ENCODE measurements around the gene OSBPL3.
"Not testable (repeated sequence)": the region's sequence is repeated elsewhere in the genome, so short reads cannot be mapped to it uniquely, and the experiment has no call there.

The OSBPL3 gene

GRCh38 chr7:24794751-24795406 lies 185.1 kb downstream of the OSBPL3 start:
- Mint-ChIP-seq H3K36me3 (peaks cover 64% of the 10 kb centered on the region), H3K27ac (peak overlapping the region; percentile 50), H3K4me1 (peaks cover 21% of the 10 kb centered on the region)
- DNase-seq (ENCODE audit: low spot score in 2 of 2) (peak in 1 of 2 donors; percentile 56), ATAC-seq (peak; percentile 31)
- not testable (repeated sequence) for H3K9me3 Mint-ChIP-seq, H3K4me3 Mint-ChIP-seq

GRCh38 chr7:24793982-24794648 lies 185.9 kb downstream of the OSBPL3 start:
- peak overlapping the region; percentile 50 for H3K27ac Mint-ChIP-seq
- H3K9me3 Mint-ChIP-seq: no peaks in the 10 kb centered on the region
- H3K4me3 Mint-ChIP-seq: no peak overlapping the region
- ATAC-seq (no peak), DNase-seq (ENCODE audit: low spot score in 2 of 2) (peak in 1 of 2 donors; percentile 45)
- peaks cover 21% of the 10 kb centered on the region for H3K4me1 Mint-ChIP-seq
- H3K36me3 Mint-ChIP-seq: peaks cover 56% of the 10 kb centered on the region

GRCh38 chr7:24788961-24789576 lies 190.9 kb downstream of the OSBPL3 start:
- Mint-ChIP-seq H3K4me1 (peaks cover 12% of the 10 kb centered on the region), H3K9me3 (no peaks in the 10 kb centered on the region), H3K36me3 (peaks cover 7% of the 10 kb centered on the region), H3K27ac (no peak overlapping the region), H3K4me3 (no peak overlapping the region)
- ATAC-seq (no peak), DNase-seq (ENCODE audit: low spot score in 2 of 2) (no peak)

GRCh38 chr7:24788075-24788474 lies 191.9 kb downstream of the OSBPL3 start:
- ATAC-seq: no peak
- Mint-ChIP-seq H3K4me3 (no peak overlapping the region), H3K4me1 (peaks cover 8% of the 10 kb centered on the region), H3K9me3 (no peaks in the 10 kb centered on the region), H3K27ac (no peak overlapping the region), H3K36me3 (peaks cover 7% of the 10 kb centered on the region)
- DNase-seq (ENCODE audit: low spot score in 2 of 2): no peak

- DNase-seq (ENCODE audit: low spot score in 2 of 2) (no peak), ATAC-seq (peak; percentile 98)
- Mint-ChIP-seq H3K27ac (peak overlapping the region; percentile 27), H3K36me3 (no peaks in the 10 kb centered on the region), H3K4me1 (peaks cover 8% of the 10 kb centered on the region), H3K9me3 (no peaks in the 10 kb centered on the region), H3K4me3 (no peak overlapping the region)
Observed at GRCh38 chr7:24786941-24787340, 193.0 kb downstream of the OSBPL3 start.

GRCh38 chr7:24786306-24786705 lies 193.7 kb downstream of the OSBPL3 start:
- no peaks in the 10 kb centered on the region for H3K36me3 Mint-ChIP-seq
- H3K4me1 Mint-ChIP-seq: peaks cover 8% of the 10 kb centered on the region
- no peaks in the 10 kb centered on the region for H3K9me3 Mint-ChIP-seq

GRCh38 chr7:24784277-24784676 lies 195.7 kb downstream of the OSBPL3 start:
- H3K27ac Mint-ChIP-seq: no peak overlapping the region
- H3K9me3 Mint-ChIP-seq: no peaks in the 10 kb centered on the region
- no peaks in the 10 kb centered on the region for H3K36me3 Mint-ChIP-seq
- ATAC-seq (no peak), DNase-seq (ENCODE audit: low spot score in 2 of 2) (no peak)
- H3K4me3 Mint-ChIP-seq: no peak overlapping the region
- H3K4me1 Mint-ChIP-seq: peaks cover 8% of the 10 kb centered on the region

More at GRCh38 chr7:24786306-24786705, 193.7 kb downstream of the OSBPL3 start:
- Mint-ChIP-seq H3K27ac (no peak overlapping the region), H3K4me3 (no peak overlapping the region)
- DNase-seq (ENCODE audit: low spot score in 2 of 2) (no peak), ATAC-seq (no peak)

- peaks cover 14% of the 10 kb centered on the region for H3K4me1 Mint-ChIP-seq
- no peak overlapping the region for H3K27ac Mint-ChIP-seq
- H3K9me3 Mint-ChIP-seq: no peaks in the 10 kb centered on the region
- H3K36me3 Mint-ChIP-seq: no peaks in the 10 kb centered on the region
- ATAC-seq: no peak
- no peak overlapping the region for H3K4me3 Mint-ChIP-seq
- no peak for DNase-seq (ENCODE audit: low spot score in 2 of 2)
Observed at GRCh38 chr7:24783698-24784097, 196.3 kb downstream of the OSBPL3 start.

GRCh38 chr7:24781106-24781505 lies 198.9 kb downstream of the OSBPL3 start:
- Mint-ChIP-seq H3K9me3 (no peaks in the 10 kb centered on the region), H3K4me1 (peaks cover 7% of the 10 kb centered on the region), H3K4me3 (no peak overlapping the region), H3K27ac (no peak overlapping the region), H3K36me3 (no peaks in the 10 kb centered on the region)
- no peak for ATAC-seq
- no peak for DNase-seq (ENCODE audit: low spot score in 2 of 2)

GRCh38 chr7:24779283-24779655 lies 200.7 kb downstream of the OSBPL3 start:
- peak overlapping the region; percentile 61 for H3K27ac Mint-ChIP-seq
- no peaks in the 10 kb centered on the region for H3K9me3 Mint-ChIP-seq
- peaks cover 7% of the 10 kb centered on the region for H3K4me1 Mint-ChIP-seq
- H3K4me3 Mint-ChIP-seq: no peak overlapping the region
- ATAC-seq (no peak), DNase-seq (ENCODE audit: low spot score in 2 of 2) (no peak)
- H3K36me3 Mint-ChIP-seq: no peaks in the 10 kb centered on the region

GRCh38 chr7:24778543-24779282 lies 201.3 kb downstream of the OSBPL3 start:
- Mint-ChIP-seq H3K9me3 (no peaks in the 10 kb centered on the region), H3K36me3 (no peaks in the 10 kb centered on the region), H3K4me3 (no peak overlapping the region), H3K27ac (peak overlapping the region; percentile 61), H3K4me1 (peaks cover 7% of the 10 kb centered on the region)
- DNase-seq (ENCODE audit: low spot score in 2 of 2) (no peak), ATAC-seq (peak; percentile 64)

- no peak for ATAC-seq
- Mint-ChIP-seq H3K27ac (no peak overlapping the region), H3K36me3 (no peaks in the 10 kb centered on the region), H3K4me3 (no peak overlapping the region), H3K9me3 (no peaks in the 10 kb centered on the region), H3K4me1 (peaks cover 7% of the 10 kb centered on the region)
- DNase-seq (ENCODE audit: low spot score in 2 of 2): no peak
Observed at GRCh38 chr7:24777806-24778205, 202.2 kb downstream of the OSBPL3 start.

GRCh38 chr7:24773646-24774045 lies 206.3 kb downstream of the OSBPL3 start:
- H3K27ac Mint-ChIP-seq: no peak overlapping the region
- DNase-seq (ENCODE audit: low spot score in 2 of 2): no peak
- no peak overlapping the region for H3K4me3 Mint-ChIP-seq
- no peaks in the 10 kb centered on the region for H3K36me3 Mint-ChIP-seq
- peaks cover under 1% of the 10 kb centered on the region for H3K4me1 Mint-ChIP-seq
- ATAC-seq: no peak
- no peaks in the 10 kb centered on the region for H3K9me3 Mint-ChIP-seq

- ATAC-seq: no peak
- H3K9me3 Mint-ChIP-seq: no peaks in the 10 kb centered on the region
- H3K36me3 Mint-ChIP-seq: no peaks in the 10 kb centered on the region
- no peak overlapping the region for H3K4me3 Mint-ChIP-seq
- H3K4me1 Mint-ChIP-seq: no peaks in the 10 kb centered on the region
- no peak overlapping the region for H3K27ac Mint-ChIP-seq
- no peak for DNase-seq (ENCODE audit: low spot score in 2 of 2)
Observed at GRCh38 chr7:24769851-24770250, 210.1 kb downstream of the OSBPL3 start.

GRCh38 chr7:24769014-24769830 lies 210.8 kb downstream of the OSBPL3 start:
- no peak for DNase-seq (ENCODE audit: low spot score in 2 of 2)
- no peak overlapping the region for H3K27ac Mint-ChIP-seq
- peak; percentile 50 for ATAC-seq
- no peaks in the 10 kb centered on the region for H3K9me3 Mint-ChIP-seq
- no peaks in the 10 kb centered on the region for H3K4me1 Mint-ChIP-seq
- no peak overlapping the region for H3K4me3 Mint-ChIP-seq
- no peaks in the 10 kb centered on the region for H3K36me3 Mint-ChIP-seq

Data from stimulated activated effector memory CD8-positive, alpha-beta T cell treated with anti-CD3 and anti-CD28 coated beads, Interleukin-12 subunit alpha, Interleukin-12 subunit beta, amount 100 ng/mL, for 72 hours (primary cell).